Glutamatergic neuron (in vitro differentiated cells): ENCODE measurements around the gene CXorf38. TPM values are rescaled to one million over a fixed set of nuclear protein-coding genes. Genes with fewer than 3 reads are reported as not detected.

Source experiments
- DNase-seq: peaks from one replicate; pipeline ENCODE4 v3.0.0; 2022
- H3K27ac Mint-ChIP-seq: one replicate; pipeline ENCODE4 v1.8.0; 2020; ENCODE audit warnings: mild to moderate bottlenecking, mixed read lengths, inconsistent platforms; ENCODE audit not compliant: unreplicated experiment
- H3K27me3 Mint-ChIP-seq: one replicate; pipeline ENCODE4 v1.8.0; 2020; ENCODE audit warnings: mild to moderate bottlenecking, moderate library complexity, mixed read lengths, inconsistent platforms; ENCODE audit not compliant: unreplicated experiment
- H3K36me3 Mint-ChIP-seq: one replicate; pipeline ENCODE4 v1.8.0; 2020; ENCODE audit warnings: mild to moderate bottlenecking, mixed read lengths, inconsistent platforms; ENCODE audit not compliant: unreplicated experiment
- H3K4me1 Mint-ChIP-seq: one replicate; pipeline ENCODE4 v1.8.0; 2020; ENCODE audit warnings: mild to moderate bottlenecking, low read depth, mixed read lengths, inconsistent platforms; ENCODE audit not compliant: unreplicated experiment
- H3K4me3 Mint-ChIP-seq: one replicate; pipeline ENCODE4 v1.8.0; 2020; ENCODE audit warnings: mild to moderate bottlenecking, mixed read lengths, inconsistent platforms; ENCODE audit not compliant: unreplicated experiment
- H3K9me3 Mint-ChIP-seq: one replicate; pipeline ENCODE4 v1.8.0; 2020; ENCODE audit warnings: mild to moderate bottlenecking, moderate library complexity, mixed read lengths, inconsistent platforms; ENCODE audit not compliant: unreplicated experiment
- CTCF ChIP-seq: fragments of 200-600 bp; sonication (generic); IDR thresholded peaks from one replicate; pipeline ENCODE4 v1.5.0; 2021; ENCODE audit not compliant: partially characterized antibody, unreplicated experiment
- total RNA-seq: library from RNA; stranded (reverse); fragmentation: NEBNext Ultra II Directional; extraction: Animal tissue kit (Norgen Biotek cat#: 25700); gene quantifications from one replicate; pipeline ENCODE4 v1.2.1, GENCODE V29; 2021; ENCODE audit not compliant: unreplicated experiment

The CXorf38 gene
- total RNA-seq, 1 donor from 2014 or later = 7.8 TPM

GRCh38 chrX:40579141-40579540, 68.2 kb downstream of the CXorf38 start:
- Mint-ChIP-seq H3K36me3 (no peaks in the 10 kb centered on the region), H3K4me3 (no peak overlapping the region), H3K27me3 (no peaks in the 10 kb centered on the region), H3K9me3 (no peaks in the 10 kb centered on the region), H3K4me1 (peaks cover 5% of the 10 kb centered on the region), H3K27ac (no peak overlapping the region)
- no peak for TF ChIP-seq CTCF
- DNase-seq = no peak

- peaks cover 3% of the 10 kb centered on the region for H3K4me1 Mint-ChIP-seq
- H3K27ac Mint-ChIP-seq = no peak overlapping the region
- no peak overlapping the region for H3K4me3 Mint-ChIP-seq
- H3K36me3 Mint-ChIP-seq = no peaks in the 10 kb centered on the region
- TF ChIP-seq CTCF = no peak
- H3K27me3 Mint-ChIP-seq = no peaks in the 10 kb centered on the region
- no peak for DNase-seq
- no peaks in the 10 kb centered on the region for H3K9me3 Mint-ChIP-seq
These were observed 69.2 kb downstream of the CXorf38 start for GRCh38 chrX:40578039-40578695.

Other genes starting within 250 kb of the CXorf38 start
- 59.0 TPM for gene ATP6AP2, start 66.6 kb downstream of the CXorf38 start, total RNA-seq
- gene MPC1L, start 24.1 kb downstream of the CXorf38 start, total RNA-seq = not detected
- gene MED14, start 88.0 kb upstream of the CXorf38 start, total RNA-seq = 59.8 TPM